Activated CD4-positive, alpha-beta T cell treated with anti-CD3 and anti-CD28 coated beads, Interleukin-2, amount 10 ng/mL, durations not matched to agents 7 days and 5 days (primary cell): ENCODE results near the gene ZNF469. TPM values are rescaled to one million over a fixed set of nuclear protein-coding genes. Genes with fewer than 3 reads are reported as not detected.

Experiments used
- CTCF ChIA-PET: fragments of 350-600 bp; sonication (Branson Sonifier 250); formaldehyde crosslinking; loops from one replicate; lab custom pipeline; 2021; ENCODE audit warnings: antibody characterized with exemption; lab: Charles Lee
- POLR2A ChIA-PET: fragments of 350-600 bp; sonication (Branson Sonifier 250); formaldehyde crosslinking; loops from one replicate; lab custom pipeline; 2021; ENCODE audit warnings: antibody characterized with exemption; lab: Charles Lee
- DNase-seq: peaks from one replicate; pipeline ENCODE4 v3.0.0-alpha.2; 2020
- H3K27ac Mint-ChIP-seq: one replicate; pipeline ENCODE4 v1.8.0; 2021; ENCODE audit warnings: mild to moderate bottlenecking, moderate library complexity, mixed read lengths
- H3K27me3 Mint-ChIP-seq: one replicate; pipeline ENCODE4 v1.8.0; 2021; ENCODE audit warnings: mixed read lengths
- H3K36me3 Mint-ChIP-seq: one replicate; pipeline ENCODE4 v1.8.0; 2021; ENCODE audit warnings: low read depth, mixed read lengths
- H3K4me1 Mint-ChIP-seq: one replicate; pipeline ENCODE4 v1.8.0; 2021; ENCODE audit warnings: mixed read lengths
- H3K4me3 Mint-ChIP-seq: one replicate; pipeline ENCODE4 v1.8.0; 2021; ENCODE audit warnings: mild to moderate bottlenecking, moderate library complexity, mixed read lengths
- H3K9me3 Mint-ChIP-seq: one replicate; pipeline ENCODE4 v1.8.0; 2021; ENCODE audit warnings: mixed read lengths
- total RNA-seq, 2 experiments: library from RNA; stranded (reverse); gene quantifications; one replicate each; pipeline ENCODE4 v1.2.3, GENCODE V29; 2021

ZNF469 gene
- total RNA-seq, 2 experiments from 2014 or later = 0.20 to 0.23 TPM

DNA sequence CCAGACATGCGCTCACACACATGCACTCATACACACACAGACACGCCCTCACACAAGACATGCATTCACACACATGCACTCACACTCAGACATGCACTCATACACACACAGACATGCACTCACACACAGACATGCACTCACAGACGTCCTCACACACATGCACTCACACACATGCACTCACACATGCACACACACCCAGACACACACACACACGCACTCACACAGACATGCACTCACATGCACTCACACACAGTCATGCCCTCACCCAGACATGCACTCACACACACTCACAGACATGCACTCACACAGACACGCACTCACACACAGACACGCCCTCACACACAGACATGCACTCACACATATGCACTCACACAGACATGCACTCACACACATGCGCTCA, 2.1 kb upstream of the ZNF469 start:
- Mint-ChIP-seq H3K4me1 (no peaks in the 10 kb centered on the region), H3K4me3 (no peak overlapping the region), H3K27me3 (peaks cover 25% of the 10 kb centered on the region), H3K9me3 (no peaks in the 10 kb centered on the region), H3K36me3 (no peaks in the 10 kb centered on the region), H3K27ac (no peak overlapping the region)
- ChIA-PET CTCF (no interaction called here), POLR2A (no interaction called here)
- no peak for DNase-seq

DNA sequence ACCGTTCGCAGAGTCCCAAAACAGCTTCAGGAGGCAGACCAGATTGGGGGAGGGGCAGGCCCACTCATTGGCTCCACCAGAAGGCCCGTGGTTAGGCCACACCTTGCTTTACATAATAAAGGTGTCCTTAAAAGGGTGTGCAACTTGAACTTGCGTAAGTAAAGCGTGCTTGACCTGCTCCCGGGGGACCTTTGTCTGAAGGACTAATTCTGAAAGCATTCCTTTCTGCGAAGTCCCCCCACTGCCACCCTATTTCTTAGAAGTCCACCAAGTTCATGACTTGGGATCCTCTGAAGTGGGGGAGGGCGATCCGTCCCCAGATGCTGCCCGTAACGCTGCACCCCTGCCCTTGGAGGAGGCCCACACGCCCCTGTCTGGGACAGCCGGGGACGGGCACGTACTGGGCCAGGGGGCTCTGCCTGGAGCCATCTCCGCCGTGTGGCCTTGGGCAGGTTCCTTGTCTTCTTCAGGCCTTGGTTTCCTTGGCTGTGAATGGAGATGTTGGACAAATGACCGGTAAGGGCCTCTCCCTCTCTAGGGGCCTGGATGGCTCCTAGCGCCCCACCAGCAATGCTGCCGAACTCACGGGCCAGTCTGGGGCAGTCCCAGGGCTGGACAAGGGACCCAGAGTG, 823 bp upstream of the ZNF469 start:
- no peaks in the 10 kb centered on the region for H3K4me1 Mint-ChIP-seq
- ChIA-PET POLR2A (no interaction called here), CTCF (interaction anchor here (1.4 kb wide), 1 partner anchor 8 kb away, joined by 4 read pairs; no protein-coding TSS in a partner anchor)
- no peak overlapping the region for H3K27ac Mint-ChIP-seq
- no peaks in the 10 kb centered on the region for H3K36me3 Mint-ChIP-seq
- no peaks in the 10 kb centered on the region for H3K9me3 Mint-ChIP-seq
- H3K27me3 Mint-ChIP-seq = peaks cover 26% of the 10 kb centered on the region
- no peak overlapping the region for H3K4me3 Mint-ChIP-seq
- no peak for DNase-seq

- no peak overlapping the region for H3K27ac Mint-ChIP-seq
- POLR2A ChIA-PET = no interaction called here
- CTCF ChIA-PET = interaction anchor here (1.4 kb wide), 1 partner anchor 9 kb away, joined by 4 read pairs; no protein-coding TSS in a partner anchor
- no peaks in the 10 kb centered on the region for H3K36me3 Mint-ChIP-seq
- no peaks in the 10 kb centered on the region for H3K9me3 Mint-ChIP-seq
- peaks cover 26% of the 10 kb centered on the region for H3K27me3 Mint-ChIP-seq
- H3K4me3 Mint-ChIP-seq = no peak overlapping the region
- H3K4me1 Mint-ChIP-seq = no peaks in the 10 kb centered on the region
- DNase-seq = no peak
Measured at GRCh38 chr16:88383401-88384221, 852 bp downstream of the ZNF469 start.

DNA sequence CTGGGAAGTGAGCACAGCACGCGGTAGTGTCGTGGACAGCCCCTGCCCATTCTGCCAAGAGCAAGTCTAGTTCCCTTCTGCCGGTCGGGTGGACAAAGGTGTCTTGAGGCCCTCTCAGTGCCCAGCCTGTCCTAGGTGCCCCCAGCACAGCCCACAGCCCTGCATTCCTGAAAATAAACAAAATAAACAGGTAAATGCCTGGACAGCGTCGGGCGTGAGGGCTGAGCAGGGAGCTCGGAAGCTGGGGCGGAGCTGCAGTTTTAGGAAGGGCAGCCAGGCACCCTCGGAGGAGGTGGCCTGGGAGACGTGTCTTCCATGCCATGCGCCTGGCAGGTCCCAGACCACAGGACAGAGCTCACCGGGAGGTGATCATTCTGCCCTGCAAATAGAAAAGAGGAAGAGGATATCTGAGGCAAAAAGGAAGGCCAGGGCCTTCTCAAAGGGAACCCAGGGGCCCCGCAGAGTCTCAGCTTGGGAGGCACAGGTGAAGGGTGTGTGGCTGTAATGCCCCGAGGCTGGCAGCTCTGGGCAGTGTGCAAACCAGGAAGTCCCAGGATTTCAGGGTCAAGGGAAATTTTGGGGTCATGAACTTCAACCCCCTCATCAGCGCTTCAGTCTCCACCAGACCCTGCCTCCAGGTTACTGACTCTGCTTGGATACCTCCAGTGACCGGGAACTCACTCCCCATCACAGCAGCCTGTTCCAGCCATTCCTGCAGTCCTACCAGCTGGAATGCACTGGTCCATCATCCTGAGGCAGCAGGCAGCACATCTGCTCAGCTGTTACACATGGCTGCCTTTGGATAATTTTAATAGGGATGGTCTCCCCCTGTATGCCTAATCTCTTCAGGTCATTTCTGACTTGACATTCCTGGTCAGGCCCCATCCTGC, 1.7 kb downstream of the ZNF469 start:
- POLR2A ChIA-PET = no interaction called here

DNA sequence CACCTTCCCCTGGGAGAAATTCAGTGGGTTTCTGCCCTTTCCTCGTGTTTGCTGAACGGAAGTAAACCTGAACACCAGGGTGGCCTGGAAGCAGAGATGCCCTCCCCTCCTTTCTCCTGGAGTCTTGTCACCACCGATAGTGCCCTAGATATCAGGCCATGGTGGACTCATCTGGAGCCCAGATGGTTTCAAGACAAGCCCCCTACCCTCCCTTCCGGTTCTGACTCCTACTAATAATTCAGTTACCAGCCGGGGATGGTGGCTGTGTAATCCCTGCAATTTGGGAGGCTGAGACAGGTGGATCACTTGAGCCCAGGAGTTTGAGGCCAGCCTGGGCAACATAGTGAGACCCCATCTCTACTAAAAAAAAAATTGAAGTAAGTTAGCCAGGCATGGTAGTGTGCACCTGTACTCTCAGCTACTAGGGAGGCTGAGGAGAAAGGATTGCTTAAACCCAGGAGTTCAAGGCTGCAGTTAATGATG, 2.4 kb downstream of the ZNF469 start:
- H3K36me3 Mint-ChIP-seq = no peaks in the 10 kb centered on the region
- H3K27me3 Mint-ChIP-seq = peaks cover 26% of the 10 kb centered on the region
- no peak for DNase-seq
- no peaks in the 10 kb centered on the region for H3K4me1 Mint-ChIP-seq
- ChIA-PET CTCF (no interaction called here), POLR2A (no interaction called here)
- no peaks in the 10 kb centered on the region for H3K9me3 Mint-ChIP-seq
- H3K27ac Mint-ChIP-seq = no peak overlapping the region
- H3K4me3 Mint-ChIP-seq = no peak overlapping the region

More for the DNA sequence above, 1.7 kb downstream of the ZNF469 start:
- CTCF ChIA-PET = no interaction called here
- no peak for DNase-seq
- Mint-ChIP-seq H3K9me3 (no peaks in the 10 kb centered on the region), H3K4me3 (no peak overlapping the region), H3K27me3 (peaks cover 26% of the 10 kb centered on the region), H3K27ac (no peak overlapping the region), H3K4me1 (no peaks in the 10 kb centered on the region), H3K36me3 (no peaks in the 10 kb centered on the region)

DNA sequence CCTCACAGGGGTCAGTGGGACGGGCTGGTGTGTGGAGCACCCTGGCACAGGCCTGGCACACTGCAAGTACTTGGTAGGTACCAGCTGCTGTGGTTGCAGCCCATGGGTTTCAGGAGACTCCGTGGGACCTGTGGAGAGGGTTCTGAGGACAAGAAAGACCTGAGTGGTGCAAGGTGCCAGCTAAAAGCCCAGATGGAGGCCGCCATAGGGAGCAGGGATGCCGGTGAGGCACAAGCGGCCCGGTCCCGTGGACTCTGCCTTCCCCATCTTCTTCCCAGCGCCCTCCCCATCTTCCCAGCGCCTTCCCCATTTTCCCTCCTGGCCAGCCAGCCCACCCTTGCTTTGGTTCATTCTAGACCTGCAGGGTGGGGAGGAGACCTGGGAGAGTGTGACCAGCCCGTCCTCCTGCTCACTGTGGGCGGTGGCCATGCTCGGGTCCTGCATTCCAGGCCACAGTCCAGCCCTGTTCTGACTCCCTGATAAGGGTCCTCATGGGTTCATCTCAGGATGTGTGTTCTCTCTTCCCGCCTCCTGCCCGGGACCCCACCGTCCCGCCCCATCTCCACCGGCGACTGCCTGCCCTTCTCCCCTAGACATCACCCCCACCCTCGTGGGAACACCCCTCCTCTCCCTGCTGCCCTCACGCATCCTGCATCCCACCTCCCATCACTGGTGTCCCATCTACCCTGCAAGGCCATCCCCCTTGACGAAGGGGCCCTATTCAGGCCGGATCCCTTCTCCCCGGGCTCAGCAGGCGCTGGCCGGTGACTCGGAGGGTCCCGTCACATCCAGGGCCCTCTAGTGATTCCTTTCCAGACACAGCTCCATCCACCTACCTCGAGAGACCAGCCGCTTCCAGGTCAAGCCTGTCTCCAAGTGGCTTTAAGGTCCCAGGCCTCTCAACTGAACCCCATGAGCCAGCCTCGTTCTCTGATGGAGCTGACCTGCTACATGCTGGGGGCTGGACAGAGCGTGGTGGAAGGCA, 3.4 kb downstream of the ZNF469 start:
- no peak overlapping the region for H3K4me3 Mint-ChIP-seq
- H3K4me1 Mint-ChIP-seq = no peaks in the 10 kb centered on the region
- no peak overlapping the region for H3K27ac Mint-ChIP-seq
- H3K36me3 Mint-ChIP-seq = no peaks in the 10 kb centered on the region
- peaks cover 26% of the 10 kb centered on the region for H3K27me3 Mint-ChIP-seq
- CTCF ChIA-PET = no interaction called here
- H3K9me3 Mint-ChIP-seq = no peaks in the 10 kb centered on the region
- DNase-seq = no peak
- POLR2A ChIA-PET = no interaction called here

DNA sequence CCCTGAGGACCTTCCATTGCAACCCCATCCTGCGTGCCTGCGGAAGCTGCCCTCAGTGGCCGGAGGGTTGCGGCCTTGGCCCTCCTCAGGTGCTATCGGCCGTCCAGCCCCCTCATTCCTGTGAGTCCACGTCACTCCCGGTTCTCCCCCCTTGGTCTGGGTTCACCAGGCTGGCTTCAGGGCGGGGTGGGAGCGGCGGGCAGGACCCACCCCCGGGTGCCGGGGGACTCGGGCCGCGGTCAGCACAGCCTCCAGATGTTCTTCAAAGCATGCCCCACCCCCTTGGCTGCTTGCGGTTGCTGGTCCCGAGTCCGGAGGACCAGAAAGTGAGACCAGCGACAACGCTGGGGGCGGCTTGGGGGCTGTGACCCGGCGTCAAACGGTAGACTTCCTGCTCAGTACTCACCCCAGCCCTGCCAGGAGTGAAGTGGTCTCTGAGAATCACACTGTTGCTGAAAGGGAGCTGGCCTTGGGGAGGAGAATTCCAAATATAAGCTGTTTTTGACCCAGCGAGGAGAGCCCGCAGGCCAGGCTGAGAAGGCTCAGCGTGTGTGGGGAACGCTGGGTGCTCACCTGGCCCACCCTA, 4.5 kb downstream of the ZNF469 start:
- Mint-ChIP-seq H3K4me1 (no peaks in the 10 kb centered on the region), H3K27ac (no peak overlapping the region), H3K27me3 (peaks cover 23% of the 10 kb centered on the region), H3K36me3 (no peaks in the 10 kb centered on the region), H3K4me3 (no peak overlapping the region), H3K9me3 (no peaks in the 10 kb centered on the region)
- DNase-seq = no peak
- CTCF ChIA-PET = no interaction called here
- POLR2A ChIA-PET = no interaction called here

DNA sequence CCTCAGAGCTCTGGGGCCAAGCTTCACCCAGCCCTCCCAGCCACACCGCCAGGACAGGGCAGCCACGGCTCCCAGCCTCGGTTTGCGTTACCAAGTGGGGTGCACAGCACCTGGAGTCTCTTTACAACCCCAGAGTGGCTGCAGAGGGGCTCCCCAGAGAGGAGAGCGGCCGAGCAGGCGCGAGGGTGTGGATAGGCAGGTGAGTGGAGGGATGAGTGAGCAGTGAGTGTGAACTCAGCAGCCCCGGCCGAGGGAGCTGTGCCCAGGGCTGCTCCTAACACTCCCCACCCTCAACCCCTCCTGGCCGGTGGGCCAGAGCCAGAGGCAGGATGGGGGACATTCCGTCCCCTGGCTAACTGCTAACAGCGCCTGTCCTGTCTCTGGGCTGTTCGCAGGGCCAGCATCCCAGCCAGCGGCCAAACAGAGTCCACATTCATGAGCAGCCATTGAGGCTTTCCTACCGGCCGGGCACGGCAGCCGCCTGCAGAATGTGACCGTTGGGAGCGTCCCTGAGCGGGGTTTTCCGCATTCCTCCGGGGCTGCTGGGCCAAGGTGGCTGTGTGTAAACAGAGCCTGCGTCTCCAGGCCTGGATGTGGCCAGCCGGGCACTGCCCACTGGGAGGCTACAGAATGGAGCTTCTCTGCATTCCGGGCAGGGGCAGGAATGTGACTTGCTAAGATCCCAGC, 5.3 kb downstream of the ZNF469 start:
- POLR2A ChIA-PET = no interaction called here
- Mint-ChIP-seq H3K27ac (no peak overlapping the region), H3K4me1 (no peaks in the 10 kb centered on the region)

GRCh38 chr16:88389191-88389590, 6.4 kb downstream of the ZNF469 start:
- Mint-ChIP-seq H3K27me3 (peaks cover 16% of the 10 kb centered on the region), H3K4me3 (no peak overlapping the region), H3K36me3 (no peaks in the 10 kb centered on the region), H3K4me1 (no peaks in the 10 kb centered on the region), H3K9me3 (no peaks in the 10 kb centered on the region), H3K27ac (no peak overlapping the region)
- CTCF ChIA-PET = no interaction called here
- no peak for DNase-seq
- POLR2A ChIA-PET = no interaction called here

More for the DNA sequence above, 5.3 kb downstream of the ZNF469 start:
- CTCF ChIA-PET = no interaction called here
- Mint-ChIP-seq H3K9me3 (no peaks in the 10 kb centered on the region), H3K27me3 (peaks cover 19% of the 10 kb centered on the region), H3K36me3 (no peaks in the 10 kb centered on the region), H3K4me3 (no peak overlapping the region)
- no peak for DNase-seq

GRCh38 chr16:88389621-88390160, 6.9 kb downstream of the ZNF469 start:
- ChIA-PET CTCF (no interaction called here), POLR2A (no interaction called here)
- Mint-ChIP-seq H3K4me1 (no peaks in the 10 kb centered on the region), H3K4me3 (no peak overlapping the region), H3K27me3 (peaks cover 11% of the 10 kb centered on the region), H3K36me3 (no peaks in the 10 kb centered on the region), H3K9me3 (no peaks in the 10 kb centered on the region), H3K27ac (no peak overlapping the region)
- DNase-seq = no peak

DNA sequence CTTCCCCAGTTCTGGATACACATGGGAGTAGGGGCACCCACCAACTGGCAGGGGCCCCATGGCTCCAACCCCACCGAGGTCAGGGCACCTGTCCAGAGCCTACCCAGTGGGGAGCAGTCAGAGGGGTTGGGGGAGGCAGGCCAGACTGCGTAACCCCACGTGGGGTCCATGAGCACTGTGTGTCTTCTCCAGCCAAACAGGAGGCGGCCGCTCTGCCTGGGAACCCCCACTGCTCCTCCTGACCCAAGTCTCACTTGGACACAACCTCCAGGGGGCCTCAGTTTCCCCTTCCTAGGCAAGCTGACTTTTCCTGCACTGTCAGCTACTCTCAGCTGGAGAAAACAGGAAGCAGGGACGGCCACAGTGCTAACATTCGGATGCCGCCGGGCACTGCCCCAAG, 7.5 kb downstream of the ZNF469 start:
- Mint-ChIP-seq H3K27me3 (peaks cover 5% of the 10 kb centered on the region), H3K4me1 (no peaks in the 10 kb centered on the region), H3K4me3 (no peak overlapping the region), H3K9me3 (no peaks in the 10 kb centered on the region), H3K36me3 (no peaks in the 10 kb centered on the region), H3K27ac (no peak overlapping the region)
- ChIA-PET POLR2A (no interaction called here), CTCF (no interaction called here)
- DNase-seq = no peak
